Activated naive CD4-positive, alpha-beta T cell (primary cell): ENCODE measurements around the gene DOCK1.

ENCODE experiments used
- DNase-seq, 4 experiments: peaks; one replicate each; lab custom pipeline; 2025; lab: John Stamatoyannopoulos, UW

The DOCK1 gene

DNA sequence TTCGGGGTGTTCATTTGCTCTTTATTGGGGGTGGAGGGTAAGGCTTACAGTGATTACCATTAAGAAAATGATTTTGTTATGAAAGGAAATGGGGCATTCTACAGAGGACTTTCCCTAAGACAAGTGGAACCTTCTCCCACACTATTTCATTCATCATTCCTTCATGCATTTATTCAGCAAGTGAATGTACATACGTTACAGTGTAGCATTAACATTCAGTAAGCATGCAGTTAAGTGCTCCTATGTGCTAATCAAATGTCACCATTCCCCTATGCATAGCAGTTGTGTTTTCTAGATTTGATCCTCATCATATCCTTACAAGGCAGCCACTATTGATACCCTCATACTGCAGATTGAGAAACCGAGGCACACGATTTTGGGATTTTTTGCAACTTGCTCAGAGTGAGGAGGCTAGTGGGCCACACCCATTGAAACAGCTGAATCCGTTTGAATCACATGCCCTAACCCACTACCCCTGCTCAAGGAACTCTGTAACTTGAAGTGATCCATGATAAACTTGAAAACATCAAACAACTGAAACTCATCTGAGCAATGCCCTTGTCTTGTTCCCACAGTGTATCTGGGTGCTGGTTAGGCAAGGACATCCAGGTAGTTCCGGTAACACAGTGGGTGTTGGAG lies 274.5 kb downstream of the DOCK1 start:
- DNase-seq: no peak

DNA sequence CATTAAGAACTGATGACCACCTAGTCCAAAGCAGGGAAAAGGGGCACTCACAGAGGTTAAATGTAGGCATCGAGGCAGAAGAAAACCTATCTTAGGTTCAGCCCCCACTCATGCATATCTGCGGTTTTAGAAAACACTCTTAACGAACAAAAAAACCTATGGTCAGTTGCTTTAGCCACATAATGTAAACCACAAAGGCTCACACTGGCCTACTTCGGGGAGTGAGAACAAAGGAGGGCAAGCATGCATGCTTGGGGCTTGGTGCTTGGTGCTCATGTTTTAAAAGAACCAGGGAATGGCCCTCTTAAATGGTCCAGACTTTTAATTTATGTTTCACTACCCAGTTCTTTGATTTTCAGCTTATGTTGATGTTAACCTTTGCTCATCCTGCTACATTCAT lies 276.9 kb downstream of the DOCK1 start:
- DNase-seq: no peak

GRCh38 chr10:127184582-127184981 lies 279.4 kb downstream of the DOCK1 start:
- no peak for DNase-seq

- DNase-seq: no peak
Observed at GRCh38 chr10:127186813-127187212, 281.6 kb downstream of the DOCK1 start.

- no peak for DNase-seq
Observed at GRCh38 chr10:127189226-127189625, 284.0 kb downstream of the DOCK1 start.

DNA sequence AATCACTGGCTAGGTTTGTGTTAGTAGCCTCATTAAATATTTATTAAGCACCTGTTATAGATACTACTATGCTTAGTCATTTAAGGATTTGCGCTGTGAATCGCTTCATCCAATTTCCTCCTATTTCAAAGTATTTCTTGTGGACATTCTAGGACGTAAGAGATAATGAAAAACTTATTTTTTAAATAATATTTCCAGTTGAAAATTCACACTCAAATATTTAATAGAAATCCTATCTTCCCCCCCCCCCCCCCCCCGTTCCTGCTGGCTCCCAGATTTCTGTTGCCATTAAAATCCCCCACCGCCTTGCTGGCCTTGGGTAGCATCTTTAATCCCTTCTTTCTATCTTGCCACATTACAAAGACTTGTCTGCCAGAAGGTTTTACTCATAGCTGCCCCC lies 285.2 kb downstream of the DOCK1 start:
- no peak for DNase-seq

GRCh38 chr10:127193125-127193524 lies 287.9 kb downstream of the DOCK1 start:
- no peak for DNase-seq

GRCh38 chr10:127194111-127194510 lies 288.9 kb downstream of the DOCK1 start:
- DNase-seq: no peak

- DNase-seq: no peak
Observed at GRCh38 chr10:127194599-127194998, 289.4 kb downstream of the DOCK1 start.

DNA sequence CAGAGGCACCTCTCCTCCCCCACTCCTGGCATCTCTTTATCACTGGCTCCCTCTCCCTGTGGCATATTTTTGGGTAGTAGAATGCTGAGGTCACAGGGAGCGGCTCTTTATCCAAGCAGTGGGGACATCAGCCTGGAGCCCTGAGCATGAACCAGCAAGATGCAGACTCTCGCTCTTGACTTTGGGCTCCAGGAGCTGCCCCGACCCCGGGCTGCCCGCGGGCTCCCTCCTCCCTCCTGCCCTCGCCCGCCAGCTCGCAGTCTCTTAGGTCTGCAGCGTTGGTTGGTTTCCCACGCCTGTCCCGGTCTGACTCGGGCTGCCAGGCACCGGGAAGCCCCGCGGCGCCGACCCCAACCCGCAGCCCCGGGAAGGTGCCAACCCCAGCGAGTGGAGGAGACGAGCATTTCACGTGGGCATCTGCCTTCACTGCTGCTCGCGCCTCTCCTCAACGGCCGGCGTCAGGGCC lies 289.8 kb downstream of the DOCK1 start:
- DNase-seq: no peak

DNA sequence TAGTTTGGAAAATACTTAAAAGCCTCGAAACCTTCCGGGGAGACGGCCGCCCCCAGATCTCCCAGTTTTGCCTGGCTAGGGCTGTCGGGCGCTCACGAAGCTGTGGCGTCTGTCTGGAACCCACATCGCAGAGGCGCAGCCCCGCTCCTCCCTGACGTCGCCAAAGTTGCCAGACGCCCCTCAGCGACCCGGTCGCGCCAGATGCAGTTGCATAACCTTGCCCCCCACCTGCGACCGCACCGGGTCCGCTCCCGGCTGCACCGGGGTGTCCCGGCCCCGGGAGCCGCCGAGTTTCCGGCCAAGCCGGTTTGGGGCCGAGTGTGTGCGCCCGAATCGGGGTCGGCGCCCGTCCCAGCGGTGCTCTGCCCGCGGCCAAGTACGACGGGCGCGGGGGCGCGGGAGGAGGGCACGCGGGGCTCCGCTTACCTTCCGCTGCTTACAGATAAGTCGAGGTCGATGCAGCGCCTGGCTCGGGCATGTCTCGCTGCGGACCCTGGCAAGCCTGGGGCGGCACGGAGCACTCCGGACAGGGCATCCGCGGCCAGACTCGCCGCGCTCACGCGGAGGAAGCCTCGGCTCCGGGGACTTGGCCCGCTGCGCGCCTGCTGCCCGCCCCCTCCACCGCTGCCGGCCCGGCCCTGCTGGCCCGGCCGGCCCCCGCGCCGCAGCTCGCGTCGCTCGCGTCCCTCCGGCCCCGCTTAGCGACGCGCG lies 290.5 kb downstream of the DOCK1 start:
- no peak for DNase-seq

GRCh38 chr10:127196282-127197153 lies 291.3 kb downstream of the DOCK1 start, which contains the start of gene INSYN2A:
Gene INSYN2A (minus strand): TSS chr10:127196591. CDS start chr10:127176395, 20,196 bp downstream.
- no peak for DNase-seq

DNA sequence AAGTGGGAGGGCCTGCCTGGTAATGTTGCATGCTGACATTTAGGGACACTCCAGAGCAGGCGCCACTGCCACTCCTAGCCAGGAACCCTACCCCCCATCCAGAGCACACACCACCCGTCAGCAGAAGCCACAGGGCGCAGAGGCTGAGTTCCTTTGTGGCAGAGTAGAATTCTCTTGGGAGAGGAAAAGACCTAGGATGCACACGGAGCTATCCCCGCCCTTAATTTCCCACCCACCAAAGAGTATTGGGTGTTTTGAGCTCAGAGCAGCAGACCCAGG lies 291.9 kb downstream of the DOCK1 start:
- DNase-seq: no peak

- DNase-seq: no peak
Observed at GRCh38 chr10:127198307-127198706, 293.1 kb downstream of the DOCK1 start.

GRCh38 chr10:127198721-127199120 lies 293.5 kb downstream of the DOCK1 start:
- no peak for DNase-seq

DNA sequence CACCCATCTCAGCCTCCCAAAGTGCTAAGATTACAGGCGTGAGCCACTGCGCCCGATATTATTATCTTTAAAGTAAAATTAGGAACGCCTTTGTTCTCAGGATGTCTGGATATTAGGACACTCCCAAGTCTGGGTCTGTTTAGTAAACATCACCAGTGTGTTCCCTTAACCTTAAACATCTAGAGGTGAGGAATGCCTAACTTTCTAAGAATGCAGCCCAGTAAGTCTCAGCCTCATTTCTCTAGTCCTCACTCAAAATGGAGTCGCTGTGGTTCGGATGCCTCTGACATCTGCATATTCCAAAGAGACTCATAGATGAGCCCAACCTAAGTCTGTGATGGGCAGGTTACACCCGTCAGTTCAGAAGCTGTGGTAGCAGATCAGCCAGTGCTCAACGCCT lies 295.4 kb downstream of the DOCK1 start:
- DNase-seq: no peak

DNA sequence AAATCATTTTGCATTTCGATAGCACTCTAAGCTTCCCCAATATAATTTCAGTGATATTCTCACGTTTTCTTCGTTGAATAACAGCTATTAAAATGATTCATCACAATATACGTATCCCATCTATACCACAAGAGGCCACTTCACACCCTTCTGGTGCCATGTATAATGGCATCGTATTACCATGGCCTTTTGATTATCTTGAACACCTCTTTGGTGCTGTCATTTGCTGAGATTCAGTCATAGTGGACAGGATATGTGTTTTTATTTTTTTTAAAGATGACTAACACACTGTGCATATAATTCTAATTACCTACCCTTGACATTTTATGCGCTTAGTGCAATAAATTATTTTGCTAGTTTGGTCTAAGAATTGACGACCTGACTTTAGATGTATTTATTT lies 297.8 kb downstream of the DOCK1 start:
- DNase-seq: no peak

- DNase-seq: no peak
Observed at GRCh38 chr10:127207081-127207480, 301.9 kb downstream of the DOCK1 start.

- no peak for DNase-seq
Observed at GRCh38 chr10:127210936-127211466, 305.8 kb downstream of the DOCK1 start.

- DNase-seq: no peak
Observed at GRCh38 chr10:127215866-127216265, 310.6 kb downstream of the DOCK1 start.

GRCh38 chr10:127216274-127216673 lies 311.0 kb downstream of the DOCK1 start:
- no peak for DNase-seq

- DNase-seq: no peak
Observed at GRCh38 chr10:127216786-127217185, 311.6 kb downstream of the DOCK1 start.

DNA sequence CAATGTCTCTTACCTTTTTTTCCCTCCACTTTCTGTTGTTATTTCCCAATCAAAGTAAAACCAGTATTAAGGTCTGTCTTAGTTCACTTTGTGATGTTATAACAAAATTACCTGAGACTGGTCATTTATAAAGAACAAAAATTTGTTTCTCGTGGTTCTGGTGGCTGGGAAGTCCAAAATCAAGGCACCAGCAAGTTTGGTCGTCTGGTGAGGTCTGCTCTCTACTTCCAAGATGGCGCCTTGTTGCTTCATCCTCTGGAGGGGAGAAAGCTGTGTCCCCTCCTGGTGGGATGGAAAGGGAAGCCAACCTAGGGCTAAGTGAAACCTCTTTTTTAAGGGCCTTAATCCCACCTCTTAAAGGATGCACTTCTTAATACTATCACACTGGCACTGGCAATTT lies 313.4 kb downstream of the DOCK1 start:
- no peak for DNase-seq
